Activated CD4-positive, alpha-beta T cell treated with anti-CD3 and anti-CD28 coated beads for 36 hours (primary cell): ENCODE measurements around the gene ARMC8. TPM values are rescaled to one million over a fixed set of nuclear protein-coding genes. Genes with fewer than 3 reads are reported as not detected.

ENCODE experiments used
- ATAC-seq: fragments of 200-7000 bp; cut with Tn5 transposase; one replicate; pipeline ENCODE4 v1.10.0; 2021; ENCODE audit warnings: mild to moderate bottlenecking, moderate library complexity
- CTCF ChIA-PET: fragments of 350-600 bp; sonication (Branson Sonifier 250); formaldehyde crosslinking; loops from one replicate; lab custom pipeline; 2021; ENCODE audit warnings: antibody characterized with exemption; lab: Charles Lee
- POLR2A ChIA-PET: fragments of 350-600 bp; sonication (Branson Sonifier 250); formaldehyde crosslinking; loops from one replicate; lab custom pipeline; 2021; ENCODE audit warnings: antibody characterized with exemption, inconsistent platforms; lab: Charles Lee
- DNase-seq: peaks from one replicate; pipeline ENCODE4 v3.0.0-alpha.2; 2020
- H3K27ac Mint-ChIP-seq: one replicate; pipeline ENCODE4 v1.8.0; 2021; ENCODE audit warnings: mixed read lengths
- H3K27me3 Mint-ChIP-seq: one replicate; pipeline ENCODE4 v1.8.0; 2021; ENCODE audit warnings: mixed read lengths
- H3K36me3 Mint-ChIP-seq: one replicate; pipeline ENCODE4 v1.8.0; 2021; ENCODE audit warnings: low read depth, mixed read lengths
- H3K4me1 Mint-ChIP-seq: one replicate; pipeline ENCODE4 v1.8.0; 2021; ENCODE audit warnings: mixed read lengths
- H3K4me3 Mint-ChIP-seq: one replicate; pipeline ENCODE4 v1.8.0; 2021; ENCODE audit warnings: mild to moderate bottlenecking, moderate library complexity, mixed read lengths
- H3K9me3 Mint-ChIP-seq: one replicate; pipeline ENCODE4 v1.8.0; 2021; ENCODE audit warnings: low read depth, mixed read lengths
- intact Hi-C, 2 experiments: fragments of 100-400 bp; cut with DNase I in 1 of 2; cut with micrococcal nuclease in 1 of 2; formaldehyde crosslinking; loops; one replicate each; pipeline versions ENCODE4 v1.14.2 to v1.15.1; 2022 to 2024; cut with DNase I, micrococcal nuclease
- total RNA-seq, 2 experiments: library from RNA; stranded (reverse); gene quantifications; one replicate each; pipeline ENCODE4 v1.2.3, GENCODE V29; 2021

Gene ARMC8
- total RNA-seq, 2 experiments from 2014 or later: 38.3 to 46.2 TPM

DNA sequence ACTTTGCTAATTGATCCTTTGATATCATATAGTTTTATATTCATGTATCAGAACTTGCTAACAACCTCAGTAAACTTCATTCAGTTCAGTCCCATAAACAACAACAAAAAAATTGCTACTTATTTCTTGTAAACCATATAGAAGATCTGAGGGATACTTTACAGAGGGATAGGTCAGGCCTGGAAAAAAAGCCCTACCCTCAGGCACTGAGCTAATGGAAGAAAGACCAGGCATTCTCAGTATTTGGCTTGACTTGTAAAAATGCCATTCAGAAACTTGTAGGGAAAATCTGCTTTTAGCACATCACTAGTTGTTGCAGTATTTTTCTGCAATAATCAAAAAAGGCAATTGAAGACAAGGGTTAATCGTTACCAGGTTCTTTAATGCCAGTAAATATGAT, 33.1 kb downstream of the ARMC8 start:
- no peak overlapping the region for H3K27ac Mint-ChIP-seq
- intact Hi-C loops: loop anchor here in 1 of 2 experiments (5.0 kb wide), 1 partner anchor 33 kb away; the partner anchor contains the start of gene ARMC8
- H3K4me3 Mint-ChIP-seq: no peak overlapping the region
- ATAC-seq (no peak), DNase-seq (no peak)
- no peaks in the 10 kb centered on the region for H3K9me3 Mint-ChIP-seq
- H3K4me1 Mint-ChIP-seq: peaks cover 26% of the 10 kb centered on the region
- H3K36me3 Mint-ChIP-seq: peaks cover 24% of the 10 kb centered on the region
- ChIA-PET POLR2A (no interaction called here), CTCF (interaction anchor here (0.7 kb wide), 1 partner anchor 33 kb away, joined by 3 read pairs; the partner anchor contains the start of gene ARMC8)
- no peaks in the 10 kb centered on the region for H3K27me3 Mint-ChIP-seq

DNA sequence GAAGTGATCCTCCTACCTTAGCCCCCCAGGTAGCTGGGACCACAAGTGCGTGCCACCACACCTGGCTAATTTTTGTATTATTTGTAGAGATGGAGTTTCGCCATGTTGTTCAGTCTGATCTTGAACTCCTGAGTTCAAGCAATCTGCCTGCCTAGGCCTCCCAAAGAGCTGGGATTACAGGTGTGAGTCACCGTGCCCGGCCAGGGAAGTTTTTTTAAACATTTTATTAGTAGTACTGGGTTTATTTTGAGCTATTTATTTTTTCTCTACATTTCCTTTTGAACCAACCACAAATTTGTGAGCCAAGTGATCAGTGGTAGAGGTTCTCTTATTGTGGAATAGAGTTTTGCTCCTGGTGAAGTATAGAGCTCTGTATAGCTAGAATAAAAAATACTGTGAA, 33.7 kb downstream of the ARMC8 start:
- Mint-ChIP-seq H3K36me3 (peaks cover 28% of the 10 kb centered on the region), H3K27ac (no peak overlapping the region), H3K4me3 (no peak overlapping the region), H3K4me1 (peaks cover 26% of the 10 kb centered on the region), H3K27me3 (no peaks in the 10 kb centered on the region), H3K9me3 (no peaks in the 10 kb centered on the region)
- DNase-seq (no peak), ATAC-seq (no peak)
- ChIA-PET CTCF (interaction anchor here (0.7 kb wide), 1 partner anchor 34 kb away, joined by 3 read pairs; the partner anchor contains the start of gene ARMC8), POLR2A (no interaction called here)
- intact Hi-C loops: loop anchor here in 1 of 2 experiments (5.0 kb wide), 1 partner anchor 33 kb away; the partner anchor contains the start of gene ARMC8

DNA sequence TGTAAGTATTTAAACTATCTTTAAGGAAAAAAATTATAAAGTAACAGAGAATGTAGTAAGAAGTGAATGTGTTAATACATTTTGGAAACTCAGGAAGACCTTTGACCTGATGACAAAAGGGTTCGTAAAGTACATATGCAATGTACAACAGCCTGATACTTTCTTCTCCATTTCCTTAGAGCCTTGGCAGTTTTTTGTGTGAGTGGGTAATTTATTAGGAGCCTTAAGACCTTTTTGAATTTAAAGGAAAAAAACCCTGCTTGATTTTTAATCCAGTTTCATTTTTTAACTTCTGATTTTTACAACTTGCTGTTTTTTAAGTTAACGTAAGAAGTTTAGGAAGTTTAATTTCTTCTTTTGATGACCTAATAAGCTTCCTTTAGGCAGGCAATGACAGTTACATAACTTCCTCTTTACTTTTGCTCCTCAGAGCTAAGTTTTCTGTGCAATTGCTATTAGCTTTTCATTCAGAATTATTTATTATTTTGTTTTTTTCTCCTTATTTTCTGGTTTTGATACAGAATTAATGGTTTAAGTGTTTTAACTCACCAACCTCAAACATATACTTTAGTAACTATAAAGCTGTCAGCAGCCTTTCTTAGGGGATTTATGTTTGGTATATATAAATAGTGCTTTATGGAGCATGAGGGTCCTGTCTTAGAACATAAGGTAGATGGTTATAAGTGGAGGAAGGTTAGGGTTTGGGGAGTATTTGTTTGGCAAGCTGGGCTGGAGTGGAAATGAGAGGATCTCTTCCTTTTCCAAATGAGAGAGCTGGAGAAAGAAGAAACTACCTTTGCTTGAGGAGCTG, 35.2 kb downstream of the ARMC8 start:
- no peak for ATAC-seq
- Mint-ChIP-seq H3K27me3 (no peaks in the 10 kb centered on the region), H3K36me3 (peaks cover 37% of the 10 kb centered on the region), H3K27ac (peak overlapping the region; percentile 10), H3K9me3 (no peaks in the 10 kb centered on the region), H3K4me3 (no peak overlapping the region), H3K4me1 (peaks cover 26% of the 10 kb centered on the region)
- DNase-seq: no peak
- ChIA-PET POLR2A (interaction anchor here (0.6 kb wide), 1 partner anchor 47 kb away, joined by 4 read pairs; the partner anchor contains the start of gene DBR1), CTCF (interaction anchor here (1.1 to 1.5 kb wide), 2 partner anchors 13 to 32 kb away, joined by 3 to 4 read pairs; no protein-coding TSS in a partner anchor)
- intact Hi-C loops: loop anchor here in 1 of 2 experiments (5.0 kb wide), 1 partner anchor 35 kb away; the partner anchor contains the start of gene ARMC8

DNA sequence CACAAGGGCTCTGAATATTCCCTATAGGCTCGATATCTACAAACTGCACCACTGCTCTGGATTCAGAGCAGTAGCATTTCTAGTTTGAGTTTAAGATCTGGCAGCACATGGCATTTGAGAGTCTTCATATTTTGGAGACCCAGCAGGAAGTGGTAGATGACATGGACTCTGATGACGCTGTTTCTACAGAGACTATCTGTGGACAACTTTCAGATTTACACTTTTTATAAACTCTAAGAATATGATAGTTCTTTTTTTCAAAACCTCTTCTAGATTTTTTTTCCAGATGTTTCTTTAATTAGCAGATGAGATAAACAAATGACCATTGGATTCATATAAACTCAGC, 35.8 kb downstream of the ARMC8 start:
- intact Hi-C loops: loop anchor here in 1 of 2 experiments (5.0 kb wide), 1 partner anchor 36 kb away; the partner anchor contains the start of gene ARMC8
- H3K4me3 Mint-ChIP-seq: no peak overlapping the region
- DNase-seq: no peak
- peak; percentile 39 for ATAC-seq
- H3K27ac Mint-ChIP-seq: peak overlapping the region; percentile 10
- peaks cover 26% of the 10 kb centered on the region for H3K4me1 Mint-ChIP-seq
- ChIA-PET POLR2A (no interaction called here), CTCF (interaction anchor here (1.5 kb wide), 1 partner anchor 14 kb away, joined by 4 read pairs; no protein-coding TSS in a partner anchor)
- H3K27me3 Mint-ChIP-seq: no peaks in the 10 kb centered on the region
- H3K9me3 Mint-ChIP-seq: no peaks in the 10 kb centered on the region
- peaks cover 36% of the 10 kb centered on the region for H3K36me3 Mint-ChIP-seq

DNA sequence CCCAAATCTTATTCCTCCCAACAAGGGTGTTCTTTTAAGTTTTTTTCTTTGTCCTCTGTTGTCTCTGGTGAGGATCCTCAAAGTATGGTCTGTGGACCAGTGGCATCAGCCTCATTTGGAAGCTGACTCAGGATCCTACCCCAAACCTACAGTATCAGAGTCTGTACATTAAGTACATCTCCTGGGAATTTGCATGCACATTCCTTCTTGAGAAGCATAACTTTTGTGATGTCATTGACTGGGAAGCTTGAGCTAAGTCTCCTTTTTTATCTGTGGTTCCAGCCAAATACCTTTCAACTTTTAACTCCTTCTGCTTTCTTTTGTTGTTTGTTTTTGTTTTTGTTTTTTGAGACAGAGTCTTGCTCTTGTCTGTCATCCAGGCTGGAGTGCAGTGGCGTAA, 40.5 kb downstream of the ARMC8 start:
- H3K27me3 Mint-ChIP-seq: no peaks in the 10 kb centered on the region
- no peak for DNase-seq
- peaks cover 52% of the 10 kb centered on the region for H3K36me3 Mint-ChIP-seq
- peaks cover 15% of the 10 kb centered on the region for H3K4me1 Mint-ChIP-seq
- no peak overlapping the region for H3K4me3 Mint-ChIP-seq
- CTCF ChIA-PET: no interaction called here
- intact Hi-C loops: no loop called here
- H3K9me3 Mint-ChIP-seq: no peaks in the 10 kb centered on the region
- no peak overlapping the region for H3K27ac Mint-ChIP-seq
- ATAC-seq: no peak
- POLR2A ChIA-PET: no interaction called here

DNA sequence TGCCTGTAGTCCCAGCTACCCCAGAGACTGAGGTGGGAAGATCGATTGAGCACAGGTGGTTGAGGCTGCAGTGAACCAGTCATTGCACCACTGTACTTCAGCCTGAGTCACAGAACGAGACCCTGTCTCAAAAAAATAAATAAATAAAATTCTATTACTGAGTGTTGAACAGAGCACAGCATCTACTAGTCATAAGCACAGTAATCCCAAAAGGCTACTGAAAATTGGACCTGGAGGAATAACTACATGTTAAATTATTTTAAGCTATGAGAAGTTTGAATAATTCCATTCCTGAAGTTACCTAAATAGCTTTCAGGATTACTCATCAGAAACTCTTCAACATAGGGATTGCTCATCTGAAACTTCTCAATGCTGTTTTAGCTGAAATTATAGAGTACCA, 43.4 kb downstream of the ARMC8 start:
- Mint-ChIP-seq H3K9me3 (no peaks in the 10 kb centered on the region), H3K4me3 (no peak overlapping the region), H3K4me1 (peaks cover 20% of the 10 kb centered on the region), H3K27me3 (no peaks in the 10 kb centered on the region), H3K36me3 (peaks cover 42% of the 10 kb centered on the region), H3K27ac (no peak overlapping the region)
- intact Hi-C loops: no loop called here
- CTCF ChIA-PET: interaction anchor here (1.2 to 1.5 kb wide), 2 partner anchors 24 to 28 kb away, joined by 3 read pairs; no protein-coding TSS in a partner anchor
- POLR2A ChIA-PET: interaction anchor here (0.6 kb wide), 1 partner anchor 57 kb away, joined by 6 read pairs; no protein-coding TSS in a partner anchor
- ATAC-seq (peak; percentile 33), DNase-seq (no peak)

DNA sequence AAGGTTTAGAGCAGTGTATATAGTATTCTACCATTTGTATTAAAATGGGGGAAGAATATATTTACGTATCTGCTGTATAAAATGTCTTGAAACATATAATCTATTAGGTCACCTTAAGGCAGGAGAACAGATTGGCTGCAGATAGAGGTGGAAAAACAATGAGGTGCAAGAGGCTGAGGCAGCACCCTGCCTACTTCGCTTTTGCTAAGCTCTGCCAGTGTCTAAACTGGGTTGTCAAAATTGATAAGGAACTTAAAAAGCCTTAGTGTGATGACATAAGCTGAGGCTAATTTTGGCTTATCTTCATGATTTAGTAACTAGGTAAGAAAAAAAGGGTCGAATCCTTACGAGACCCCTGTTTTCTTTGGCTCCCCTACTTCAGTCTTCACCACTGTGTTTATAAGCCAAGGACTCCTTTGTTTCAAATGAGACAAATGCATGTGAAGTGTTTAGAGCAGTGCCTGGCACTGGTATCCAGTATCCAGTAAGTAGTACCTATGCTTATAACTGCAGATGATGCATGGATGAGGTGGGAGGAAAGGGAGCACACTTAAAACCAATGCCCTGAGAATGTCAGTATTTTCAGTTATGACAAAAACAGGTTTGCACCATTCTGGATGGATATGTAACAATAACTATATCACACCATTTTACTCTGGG, 45.7 kb downstream of the ARMC8 start:
- Mint-ChIP-seq H3K9me3 (no peaks in the 10 kb centered on the region), H3K4me3 (no peak overlapping the region), H3K36me3 (peaks cover 42% of the 10 kb centered on the region), H3K27ac (no peak overlapping the region), H3K27me3 (no peaks in the 10 kb centered on the region), H3K4me1 (peaks cover 20% of the 10 kb centered on the region)
- ChIA-PET POLR2A (no interaction called here), CTCF (no interaction called here)
- ATAC-seq (no peak), DNase-seq (no peak)
- intact Hi-C loops: no loop called here

DNA sequence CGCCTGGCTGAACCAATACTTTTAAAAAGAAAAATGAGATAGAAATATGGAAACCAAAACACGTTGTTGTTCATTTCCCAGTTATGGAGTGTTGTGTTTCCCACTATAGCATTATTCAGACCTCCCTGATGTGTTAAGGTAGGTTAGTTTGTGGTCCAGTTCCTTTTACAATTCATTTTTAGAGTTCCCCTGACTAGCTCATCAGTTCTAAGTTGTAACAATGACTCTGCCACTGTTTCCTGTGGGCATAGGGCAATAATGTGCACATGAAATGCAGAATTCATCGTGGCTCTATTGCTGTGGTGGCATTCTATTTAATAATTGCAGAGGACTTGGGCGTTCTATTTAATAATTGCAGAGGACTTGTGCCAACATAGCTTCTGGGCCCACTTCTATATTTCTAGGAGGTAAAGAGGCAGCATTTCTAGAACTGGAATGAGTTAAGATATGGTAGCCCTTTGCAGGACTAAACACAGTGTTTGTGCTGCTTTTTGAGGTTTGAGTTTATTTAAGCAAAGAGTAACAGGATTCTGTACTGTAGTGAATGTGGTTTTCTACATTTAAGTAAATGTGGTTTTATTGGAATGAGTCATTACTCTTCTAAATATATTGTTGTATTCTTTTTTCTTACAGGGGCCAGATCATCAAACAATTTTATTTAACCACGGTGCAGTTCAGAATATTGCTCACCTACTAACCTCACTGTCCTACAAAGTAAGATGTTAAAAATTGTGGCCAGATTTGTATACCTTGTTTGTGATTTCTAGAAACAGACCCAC, 47.5 kb downstream of the ARMC8 start:
- POLR2A ChIA-PET: no interaction called here
- Mint-ChIP-seq H3K36me3 (peaks cover 41% of the 10 kb centered on the region), H3K9me3 (no peaks in the 10 kb centered on the region), H3K27ac (peak overlapping the region; percentile 47), H3K27me3 (no peaks in the 10 kb centered on the region), H3K4me1 (peaks cover 20% of the 10 kb centered on the region), H3K4me3 (no peak overlapping the region)
- DNase-seq (no peak), ATAC-seq (peak; percentile 77)
- intact Hi-C loops: no loop called here
- CTCF ChIA-PET: no interaction called here

DNA sequence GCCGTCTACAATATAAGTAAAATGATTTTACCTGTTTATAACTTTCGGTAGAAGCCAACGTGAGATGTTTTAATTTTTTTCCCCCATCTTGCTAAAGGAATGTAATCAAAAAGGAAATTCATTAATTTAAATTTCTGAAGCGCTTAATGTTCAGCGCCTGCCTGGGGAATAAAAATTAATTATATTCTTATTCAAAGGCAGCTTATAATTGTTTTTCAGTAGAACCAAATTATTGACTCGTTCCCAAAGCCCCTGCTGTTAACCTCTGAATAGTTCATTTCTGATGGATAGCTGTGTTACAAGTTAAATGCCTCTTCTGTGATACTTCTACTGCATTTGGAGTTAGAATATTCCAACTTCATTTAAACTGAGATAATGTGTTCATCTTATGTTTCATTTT, 51.6 kb downstream of the ARMC8 start:
- ChIA-PET POLR2A (interaction anchor here (0.6 kb wide), 1 partner anchor 45 kb away, joined by 4 read pairs; no protein-coding TSS in a partner anchor), CTCF (no interaction called here)
- intact Hi-C loops: no loop called here
- H3K36me3 Mint-ChIP-seq: peaks cover 32% of the 10 kb centered on the region
- H3K27ac Mint-ChIP-seq: no peak overlapping the region
- DNase-seq: no peak
- H3K4me3 Mint-ChIP-seq: no peak overlapping the region
- no peak for ATAC-seq
- no peaks in the 10 kb centered on the region for H3K27me3 Mint-ChIP-seq
- H3K9me3 Mint-ChIP-seq: no peaks in the 10 kb centered on the region
- H3K4me1 Mint-ChIP-seq: peaks cover 9% of the 10 kb centered on the region

DNA sequence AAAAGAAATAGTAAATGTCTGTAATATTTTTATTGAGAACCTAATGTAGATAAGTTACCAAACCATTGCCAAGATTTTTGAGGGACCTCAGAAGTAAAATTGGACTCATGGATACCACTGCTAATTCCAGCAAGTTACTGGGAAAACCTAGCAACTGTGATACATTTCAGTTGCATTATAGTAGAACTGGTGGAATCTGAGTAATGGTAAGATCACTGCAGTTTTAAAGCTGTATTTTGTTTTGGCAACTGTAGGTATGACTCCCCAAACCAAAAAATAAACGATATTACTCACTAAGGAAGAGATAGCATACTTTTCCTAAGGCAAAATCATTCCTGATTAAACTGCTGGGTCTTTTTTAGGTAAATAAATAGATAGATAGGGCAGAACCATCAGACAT, 54.0 kb downstream of the ARMC8 start:
- Mint-ChIP-seq H3K4me3 (no peak overlapping the region), H3K27me3 (no peaks in the 10 kb centered on the region), H3K9me3 (no peaks in the 10 kb centered on the region), H3K4me1 (no peaks in the 10 kb centered on the region), H3K27ac (no peak overlapping the region), H3K36me3 (peaks cover 41% of the 10 kb centered on the region)
- intact Hi-C loops: no loop called here
- ChIA-PET POLR2A (no interaction called here), CTCF (no interaction called here)
- ATAC-seq (no peak), DNase-seq (no peak)

DNA sequence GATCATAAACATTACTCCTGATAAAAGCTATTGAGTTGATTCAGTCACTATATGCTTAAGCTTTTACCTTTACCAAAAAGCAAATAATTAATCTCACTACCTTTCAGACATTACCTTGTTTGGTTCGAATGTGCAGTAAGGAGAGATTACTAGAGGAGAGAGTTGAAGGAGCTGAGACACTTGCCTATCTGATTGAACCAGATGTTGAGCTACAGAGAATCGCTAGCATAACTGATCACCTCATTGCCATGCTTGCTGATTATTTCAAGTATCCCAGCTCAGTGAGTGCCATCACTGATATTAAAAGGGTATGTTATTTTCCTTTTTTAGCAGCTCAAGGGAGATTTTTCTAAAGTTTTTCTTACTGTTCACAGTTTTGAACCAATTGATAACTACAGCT, 54.6 kb downstream of the ARMC8 start:
- intact Hi-C loops: no loop called here
- H3K27ac Mint-ChIP-seq: no peak overlapping the region
- no peaks in the 10 kb centered on the region for H3K9me3 Mint-ChIP-seq
- no peaks in the 10 kb centered on the region for H3K27me3 Mint-ChIP-seq
- POLR2A ChIA-PET: no interaction called here
- no peaks in the 10 kb centered on the region for H3K4me1 Mint-ChIP-seq
- DNase-seq (no peak), ATAC-seq (no peak)
- H3K36me3 Mint-ChIP-seq: peaks cover 41% of the 10 kb centered on the region
- CTCF ChIA-PET: interaction anchor here (1.0 kb wide), 1 partner anchor 14 kb away, joined by 3 read pairs; no protein-coding TSS in a partner anchor
- no peak overlapping the region for H3K4me3 Mint-ChIP-seq
